SJSA1 (cell line): Measurements from ENCODE around the gene NOL9. TPM values are rescaled to one million over a fixed set of nuclear protein-coding genes. Genes with fewer than 3 reads are reported as not detected.

Experiments used
- DNase-seq, 2 experiments: peaks; one replicate each; pipeline ENCODE4 v3.0.0-alpha.2; 2015 to 2020; ENCODE audit warnings: low spot score in 2 of 2, low read depth in 1 of 2
- H3K27ac ChIP-seq: fragments of 250-450 bp; sonication (Bioruptor Pico); 2 replicates; pipeline ENCODE4 v1.5.1; 2020; ENCODE audit warnings: mild to moderate bottlenecking, moderate library complexity
- H3K27me3 ChIP-seq: fragments of 250-450 bp; sonication (Bioruptor Pico); replicated peaks from 2 replicates; pipeline ENCODE4 v1.5.1; 2020; ENCODE audit warnings: mild to moderate bottlenecking, moderate library complexity
- H3K36me3 ChIP-seq: fragments of 250-450 bp; sonication (Bioruptor Pico); 2 replicates; pipeline ENCODE4 v1.5.1; 2020; ENCODE audit warnings: mild to moderate bottlenecking
- H3K4me1 ChIP-seq: fragments of 250-450 bp; sonication (Bioruptor Pico); replicated peaks from 2 replicates; pipeline ENCODE4 v1.6.1; 2021; ENCODE audit warnings: mild to moderate bottlenecking
- H3K4me3 ChIP-seq: fragments of 250-450 bp; sonication (Bioruptor Pico); 2 replicates; pipeline ENCODE4 v1.5.1; 2020; ENCODE audit warnings: mild to moderate bottlenecking
- H3K9me3 ChIP-seq: fragments of 250-450 bp; sonication (Bioruptor Pico); replicated peaks from 2 replicates; pipeline ENCODE4 v1.5.1; 2020; ENCODE audit warnings: mild to moderate bottlenecking
- total RNA-seq: library from RNA; depleted of rRNA; stranded (reverse); fragments of >200 nt; shearing (Covaris generic); gene quantifications from 2 replicates; pipeline ENCODE4 v1.2.3, GENCODE V29; 2014

NOL9 gene
- total RNA-seq, 1 experiment from 2014 or later: 32.0 TPM

DNA sequence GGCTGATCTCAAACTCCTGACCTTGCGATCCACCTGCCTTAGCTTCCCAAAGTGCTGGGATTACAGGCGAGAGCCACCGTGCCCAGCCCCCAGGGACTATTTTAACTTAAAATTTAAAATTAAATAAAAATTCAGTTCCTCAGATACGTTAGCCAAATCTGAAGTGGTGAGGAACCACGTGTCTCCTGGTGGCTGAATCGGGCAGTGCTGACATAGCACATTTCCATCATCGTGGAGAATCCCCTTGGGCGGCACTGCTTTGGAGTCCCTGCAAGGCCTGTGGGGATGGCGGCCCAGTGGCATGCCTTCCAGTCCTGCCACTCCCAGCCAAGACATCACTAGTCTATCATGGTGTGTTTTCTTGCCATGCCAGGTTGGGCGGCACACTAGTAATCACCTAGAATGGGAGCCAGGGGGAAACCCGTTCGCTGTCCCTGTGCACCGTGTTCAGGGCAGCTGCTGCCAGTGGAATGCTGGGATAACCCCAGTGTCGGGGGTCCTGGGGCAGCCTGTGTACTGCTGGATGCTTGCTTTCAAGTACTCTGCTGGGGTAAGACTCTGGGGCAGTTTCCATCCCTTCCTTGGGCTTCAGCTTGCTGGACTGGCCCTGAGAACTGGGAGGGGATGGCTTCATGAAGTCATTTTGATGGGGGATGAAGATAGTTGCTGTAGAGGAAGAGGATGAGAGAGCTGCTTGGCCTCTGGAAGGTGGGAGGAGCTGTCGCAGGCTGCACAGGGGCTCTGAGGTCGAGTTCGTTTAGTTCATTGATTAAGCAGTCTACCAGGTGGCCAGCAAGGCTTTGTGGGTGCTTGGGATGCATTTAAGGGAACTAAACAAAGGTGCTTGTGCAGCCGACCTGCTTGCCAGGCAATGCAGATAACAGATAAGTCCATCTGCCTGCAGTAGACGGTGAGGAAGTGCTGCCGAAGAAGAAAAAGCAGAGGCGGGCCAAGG, 30.1 kb upstream of the NOL9 start:
- Histone ChIP-seq H3K27ac (no peak overlapping the region), H3K27me3 (no peaks in the 10 kb centered on the region), H3K4me3 (no peak overlapping the region), H3K36me3 (peaks cover 43% of the 10 kb centered on the region), H3K9me3 (no peaks in the 10 kb centered on the region), H3K4me1 (peaks cover 18% of the 10 kb centered on the region)
- no peak for DNase-seq

- H3K9me3 ChIP-seq: no peaks in the 10 kb centered on the region
- no peak for DNase-seq
- no peak overlapping the region for H3K27ac ChIP-seq
- H3K27me3 ChIP-seq: no peaks in the 10 kb centered on the region
- H3K36me3 ChIP-seq: peaks cover 22% of the 10 kb centered on the region
- H3K4me3 ChIP-seq: no peak overlapping the region
- peaks cover 22% of the 10 kb centered on the region for H3K4me1 ChIP-seq
Measured at GRCh38 chr1:6582370-6582769, 28.1 kb upstream of the NOL9 start.

DNA sequence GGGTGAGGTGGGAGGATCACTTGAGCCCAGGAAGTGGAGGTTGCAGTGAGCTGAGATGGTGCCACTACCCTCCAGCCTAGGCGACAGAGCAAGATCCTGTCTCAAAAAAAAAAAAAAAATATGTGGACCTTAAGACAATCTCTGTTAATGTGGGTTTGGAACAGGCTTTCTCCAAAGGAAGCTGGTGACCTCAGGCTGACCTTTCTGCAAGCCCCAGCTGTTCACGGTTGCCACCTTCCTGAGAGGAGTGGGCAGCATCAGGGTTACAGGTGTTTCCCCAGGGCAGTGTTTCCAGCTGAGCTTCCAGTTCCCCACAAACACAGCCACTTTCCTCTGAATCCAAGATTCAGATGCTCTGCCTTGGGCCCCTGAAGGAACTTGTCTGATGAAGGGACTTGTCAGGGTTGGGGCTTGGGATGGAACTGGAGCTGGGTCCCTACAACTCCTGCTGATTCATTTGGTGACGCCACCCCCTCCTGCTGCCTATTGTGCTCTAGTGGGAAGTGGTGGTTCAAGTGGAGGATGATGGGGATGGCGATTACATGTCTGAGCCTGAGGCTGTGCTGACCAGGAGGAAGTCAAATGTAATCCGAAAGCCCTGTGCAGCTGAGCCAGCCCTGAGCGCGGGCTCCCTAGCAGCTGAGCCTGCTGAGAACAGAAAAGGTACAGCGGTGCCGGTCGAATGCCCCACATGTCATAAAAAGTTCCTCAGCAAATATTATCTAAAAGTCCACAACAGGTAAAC, 27.4 kb upstream of the NOL9 start:
- Histone ChIP-seq H3K4me1 (peaks cover 22% of the 10 kb centered on the region), H3K27me3 (no peaks in the 10 kb centered on the region), H3K4me3 (no peak overlapping the region), H3K36me3 (peaks cover 16% of the 10 kb centered on the region), H3K27ac (no peak overlapping the region), H3K9me3 (no peaks in the 10 kb centered on the region)
- no peak for DNase-seq

GRCh38 chr1:6580593-6581409, 26.5 kb upstream of the NOL9 start:
- Histone ChIP-seq H3K27ac (no peak overlapping the region), H3K4me3 (peak overlapping the region; percentile 70), H3K9me3 (no peaks in the 10 kb centered on the region), H3K4me1 (peaks cover 22% of the 10 kb centered on the region), H3K27me3 (no peaks in the 10 kb centered on the region), H3K36me3 (peaks cover 15% of the 10 kb centered on the region)
- no peak for DNase-seq

DNA sequence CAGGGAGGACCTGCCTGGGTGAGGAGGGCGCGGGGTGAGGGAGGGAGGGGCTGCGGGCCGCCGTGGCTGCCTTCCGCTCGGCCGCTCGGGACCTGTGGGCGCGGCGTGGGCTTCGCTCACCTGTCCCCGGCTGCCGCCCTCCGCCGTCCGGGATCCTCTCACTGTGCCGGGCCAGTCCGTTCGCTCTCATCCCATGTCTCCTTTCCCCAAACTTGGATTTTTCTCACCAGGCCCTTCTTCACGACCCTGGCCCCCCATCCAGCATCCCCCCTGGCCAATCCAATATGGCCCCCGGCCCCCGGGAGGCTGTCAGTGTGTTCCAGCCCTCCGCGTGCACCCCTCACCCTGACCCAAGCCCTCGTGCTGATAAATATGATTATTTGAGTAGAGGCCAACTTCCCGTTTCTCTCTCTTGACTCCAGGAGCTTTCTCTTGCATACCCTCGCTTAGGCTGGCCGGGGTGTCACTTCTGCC, 25.8 kb upstream of the NOL9 start:
- Histone ChIP-seq H3K4me3 (peak overlapping the region; percentile 70), H3K27ac (peak overlapping the region; percentile 6; the same call in 1 of the 2 replicates), H3K27me3 (no peaks in the 10 kb centered on the region), H3K9me3 (no peaks in the 10 kb centered on the region), H3K36me3 (peaks cover 15% of the 10 kb centered on the region), H3K4me1 (peaks cover 22% of the 10 kb centered on the region)
- peak in 1 of 2 experiments; percentile 20 for DNase-seq

GRCh38 chr1:6579374-6580118, 25.2 kb upstream of the NOL9 start, which contains the start of gene ZBTB48:
Gene ZBTB48 (plus strand): TSS chr1:6579994. CDS start chr1:6580610, 616 bp downstream.
- peak within 1 kb of the TSS; percentile 52 for H3K27ac ChIP-seq
- H3K9me3 ChIP-seq: no peaks in the 10 kb centered on the region
- H3K36me3 ChIP-seq: peaks cover 15% of the 10 kb centered on the region
- DNase-seq: peak; percentile 91 to 99
- no peaks in the 10 kb centered on the region for H3K27me3 ChIP-seq
- H3K4me3 ChIP-seq: peak within 1 kb of the TSS; percentile 70
- H3K4me1 ChIP-seq: peaks cover 22% of the 10 kb centered on the region

DNA sequence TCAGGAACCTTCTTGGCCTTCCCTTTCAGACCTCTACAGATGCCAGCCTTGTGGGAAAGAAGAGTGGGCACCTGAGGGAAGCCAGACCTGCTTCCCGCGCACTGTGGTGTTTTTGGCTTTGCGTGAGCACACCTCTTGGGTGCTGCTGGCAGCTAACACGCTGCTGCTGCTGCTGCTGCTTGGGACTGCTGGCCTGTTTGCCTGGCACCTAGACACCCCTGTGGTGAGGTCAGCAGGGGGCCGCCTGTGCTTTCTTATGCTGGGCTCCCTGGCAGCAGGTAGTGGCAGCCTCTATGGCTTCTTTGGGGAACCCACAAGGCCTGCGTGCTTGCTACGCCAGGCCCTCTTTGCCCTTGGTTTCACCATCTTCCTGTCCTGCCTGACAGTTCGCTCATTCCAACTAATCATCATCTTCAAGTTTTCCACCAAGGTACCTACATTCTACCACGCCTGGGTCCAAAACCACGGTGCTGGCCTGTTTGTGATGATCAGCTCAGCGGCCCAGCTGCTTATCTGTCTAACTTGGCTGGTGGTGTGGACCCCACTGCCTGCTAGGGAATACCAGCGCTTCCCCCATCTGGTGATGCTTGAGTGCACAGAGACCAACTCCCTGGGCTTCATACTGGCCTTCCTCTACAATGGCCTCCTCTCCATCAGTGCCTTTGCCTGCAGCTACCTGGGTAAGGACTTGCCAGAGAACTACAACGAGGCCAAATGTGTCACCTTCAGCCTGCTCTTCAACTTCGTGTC, 24.5 kb upstream of the NOL9 start:
- DNase-seq: no peak
- Histone ChIP-seq H3K9me3 (no peaks in the 10 kb centered on the region), H3K36me3 (peaks cover 11% of the 10 kb centered on the region), H3K4me3 (no peak overlapping the region), H3K4me1 (peaks cover 22% of the 10 kb centered on the region), H3K27ac (peak overlapping the region; percentile 52; the same call in 1 of the 2 replicates), H3K27me3 (no peaks in the 10 kb centered on the region)

GRCh38 chr1:6577831-6578525, 23.7 kb upstream of the NOL9 start:
- no peak overlapping the region for H3K4me3 ChIP-seq
- H3K9me3 ChIP-seq: no peaks in the 10 kb centered on the region
- peaks cover 11% of the 10 kb centered on the region for H3K36me3 ChIP-seq
- peaks cover 22% of the 10 kb centered on the region for H3K4me1 ChIP-seq
- H3K27ac ChIP-seq: no peak overlapping the region
- DNase-seq: no peak
- no peaks in the 10 kb centered on the region for H3K27me3 ChIP-seq

DNA sequence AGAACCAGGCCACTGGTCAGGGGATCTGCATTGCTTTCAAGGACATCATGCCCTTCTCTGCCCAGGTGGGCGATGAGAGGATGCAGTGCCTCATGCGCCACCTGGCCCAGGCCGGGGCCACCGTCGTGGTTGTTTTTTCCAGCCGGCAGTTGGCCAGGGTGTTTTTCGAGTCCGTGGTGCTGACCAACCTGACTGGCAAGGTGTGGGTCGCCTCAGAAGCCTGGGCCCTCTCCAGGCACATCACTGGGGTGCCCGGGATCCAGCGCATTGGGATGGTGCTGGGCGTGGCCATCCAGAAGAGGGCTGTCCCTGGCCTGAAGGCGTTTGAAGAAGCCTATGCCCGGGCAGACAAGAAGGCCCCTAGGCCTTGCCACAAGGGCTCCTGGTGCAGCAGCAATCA, 20.5 kb upstream of the NOL9 start:
- no peaks in the 10 kb centered on the region for H3K9me3 ChIP-seq
- peaks cover 7% of the 10 kb centered on the region for H3K4me1 ChIP-seq
- H3K36me3 ChIP-seq: no peaks in the 10 kb centered on the region
- H3K4me3 ChIP-seq: no peak overlapping the region
- H3K27ac ChIP-seq: no peak overlapping the region
- DNase-seq: no peak
- H3K27me3 ChIP-seq: no peaks in the 10 kb centered on the region

DNA sequence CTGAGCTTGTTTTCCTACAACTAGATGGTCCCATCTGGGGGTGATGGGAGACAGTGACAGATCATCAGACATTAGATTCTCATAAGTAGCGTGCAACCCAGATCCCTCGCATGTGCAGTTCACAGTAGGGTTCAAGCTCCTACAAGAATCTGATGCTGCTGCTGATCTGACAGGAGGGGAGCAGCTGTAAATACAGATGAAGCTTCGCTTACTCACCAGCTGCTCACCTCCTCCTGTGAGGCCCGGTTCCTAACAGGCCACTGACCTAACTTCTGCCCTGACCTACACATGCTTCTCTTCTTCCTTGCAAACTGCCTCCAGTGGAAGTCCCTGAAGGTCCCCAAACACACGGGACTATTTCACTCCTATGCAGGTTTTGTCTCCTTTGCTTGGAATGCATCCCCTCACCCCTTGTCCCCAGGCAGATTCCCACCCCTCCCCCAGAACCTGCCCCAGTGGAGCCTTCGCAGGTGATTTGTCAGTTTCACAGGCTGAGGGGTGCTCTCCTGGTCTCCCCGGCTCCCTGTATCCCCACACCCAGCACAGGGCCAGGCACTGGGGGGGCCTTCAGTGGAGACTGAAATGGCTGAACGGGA, 19.8 kb upstream of the NOL9 start:
- H3K4me1 ChIP-seq: peaks cover 2% of the 10 kb centered on the region
- DNase-seq: no peak

DNA sequence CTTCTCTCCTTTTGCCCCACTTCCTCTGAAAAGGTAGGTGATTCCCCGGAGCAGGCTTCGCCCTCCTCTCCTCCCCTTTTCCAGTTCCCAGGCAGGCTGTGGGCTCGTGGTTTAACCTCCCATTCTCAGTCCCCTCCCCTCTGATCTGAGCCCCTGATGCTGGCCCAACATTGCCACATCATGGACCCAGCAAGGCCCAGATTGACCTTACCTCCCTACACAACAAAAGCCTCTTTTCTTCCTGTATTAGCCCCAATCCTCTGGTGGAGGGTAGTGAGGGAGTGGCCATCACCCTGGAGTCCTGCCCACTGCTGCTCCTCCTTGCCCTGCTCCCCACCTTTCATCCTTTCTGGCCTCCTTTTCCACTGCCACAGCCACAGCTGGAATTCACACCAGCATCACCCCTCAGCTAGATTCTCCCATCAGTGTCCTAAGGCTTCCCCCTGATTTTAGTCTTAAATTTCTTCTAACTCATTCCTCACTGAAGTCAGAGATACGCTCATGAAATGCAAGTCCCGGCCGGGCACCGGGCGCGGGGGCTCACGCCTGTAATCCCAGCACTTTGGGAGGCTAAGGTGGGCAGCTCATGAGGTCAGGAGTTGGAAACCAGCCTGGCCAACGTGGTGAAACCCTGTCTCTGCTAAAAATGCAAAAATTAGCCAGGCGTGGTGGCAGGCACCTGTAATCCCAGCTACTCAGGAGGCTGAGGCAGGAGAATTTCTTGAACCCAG, 18.5 kb upstream of the NOL9 start:
- H3K27me3 ChIP-seq: 0 out of 2 replicates have a peak, but pooled peaks cover 5% of the 10 kb centered on the region
- no peaks in the 10 kb centered on the region for H3K36me3 ChIP-seq
- H3K4me1 ChIP-seq: no peaks in the 10 kb centered on the region
- H3K4me3 ChIP-seq: no peak overlapping the region
- H3K9me3 ChIP-seq: no peaks in the 10 kb centered on the region
- DNase-seq: no peak
- no peak overlapping the region for H3K27ac ChIP-seq

More for the DNA sequence above, 19.8 kb upstream of the NOL9 start:
- no peaks in the 10 kb centered on the region for H3K9me3 ChIP-seq
- no peak overlapping the region for H3K4me3 ChIP-seq
- no peaks in the 10 kb centered on the region for H3K36me3 ChIP-seq
- 0 out of 2 replicates have a peak, but pooled peaks cover 5% of the 10 kb centered on the region for H3K27me3 ChIP-seq
- no peak overlapping the region for H3K27ac ChIP-seq
